HG03135 (cell line): ENCODE results near the gene COG5.

ENCODE experiments used
- ATAC-seq: cut with Tn5 transposase; IDR thresholded peaks from one replicate; pipeline ENCODE4 v1.9.1; 2021; ENCODE audit warnings: mild to moderate bottlenecking, moderate library complexity; ENCODE audit not compliant: unreplicated experiment

Gene COG5

DNA sequence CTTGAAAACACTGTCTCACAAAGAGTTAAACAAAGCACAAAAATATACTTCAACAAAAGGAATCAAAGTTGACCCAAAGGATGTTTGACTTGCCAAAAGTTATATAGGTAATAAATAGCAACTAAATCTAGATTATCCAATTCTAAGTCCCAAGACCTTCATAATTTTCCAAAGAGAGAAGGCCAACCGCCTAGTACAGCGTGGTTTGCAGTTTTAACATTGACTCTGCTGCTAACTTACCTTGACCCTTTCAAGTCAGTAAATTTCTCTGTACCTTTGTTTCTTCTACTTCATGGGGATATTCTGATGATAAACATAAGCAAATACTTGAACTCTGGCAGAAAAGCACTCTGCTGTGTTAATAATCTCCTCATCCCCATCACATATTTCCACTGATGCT, 95.7 kb downstream of the COG5 start:
- ATAC-seq: no peak

DNA sequence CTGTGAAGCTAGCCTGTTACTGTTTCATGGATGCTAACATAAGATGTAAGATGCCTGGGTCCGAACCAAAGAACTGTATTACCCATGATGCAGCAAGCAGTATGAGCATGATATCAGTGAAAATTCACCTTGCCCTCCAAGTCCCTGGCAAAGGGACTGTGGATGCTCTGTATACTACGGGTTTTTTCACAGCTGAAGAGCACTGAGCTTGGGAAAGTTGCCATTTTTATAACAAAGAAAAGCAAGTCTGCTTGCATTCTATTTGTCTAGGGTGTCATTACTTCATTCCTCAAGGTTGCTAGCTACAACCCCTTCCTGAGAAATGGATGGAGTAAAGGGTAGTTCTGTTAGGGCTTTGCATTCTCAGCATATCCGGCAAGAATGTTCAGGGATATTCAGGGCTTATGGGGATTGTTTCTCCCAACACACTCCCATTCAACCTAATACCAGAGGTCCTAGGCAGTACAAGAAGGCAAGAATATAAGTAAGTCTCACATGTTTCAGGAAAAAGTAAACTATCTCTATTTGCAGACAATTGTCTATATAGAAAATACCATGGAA, 99.0 kb downstream of the COG5 start:
- no peak for ATAC-seq

DNA sequence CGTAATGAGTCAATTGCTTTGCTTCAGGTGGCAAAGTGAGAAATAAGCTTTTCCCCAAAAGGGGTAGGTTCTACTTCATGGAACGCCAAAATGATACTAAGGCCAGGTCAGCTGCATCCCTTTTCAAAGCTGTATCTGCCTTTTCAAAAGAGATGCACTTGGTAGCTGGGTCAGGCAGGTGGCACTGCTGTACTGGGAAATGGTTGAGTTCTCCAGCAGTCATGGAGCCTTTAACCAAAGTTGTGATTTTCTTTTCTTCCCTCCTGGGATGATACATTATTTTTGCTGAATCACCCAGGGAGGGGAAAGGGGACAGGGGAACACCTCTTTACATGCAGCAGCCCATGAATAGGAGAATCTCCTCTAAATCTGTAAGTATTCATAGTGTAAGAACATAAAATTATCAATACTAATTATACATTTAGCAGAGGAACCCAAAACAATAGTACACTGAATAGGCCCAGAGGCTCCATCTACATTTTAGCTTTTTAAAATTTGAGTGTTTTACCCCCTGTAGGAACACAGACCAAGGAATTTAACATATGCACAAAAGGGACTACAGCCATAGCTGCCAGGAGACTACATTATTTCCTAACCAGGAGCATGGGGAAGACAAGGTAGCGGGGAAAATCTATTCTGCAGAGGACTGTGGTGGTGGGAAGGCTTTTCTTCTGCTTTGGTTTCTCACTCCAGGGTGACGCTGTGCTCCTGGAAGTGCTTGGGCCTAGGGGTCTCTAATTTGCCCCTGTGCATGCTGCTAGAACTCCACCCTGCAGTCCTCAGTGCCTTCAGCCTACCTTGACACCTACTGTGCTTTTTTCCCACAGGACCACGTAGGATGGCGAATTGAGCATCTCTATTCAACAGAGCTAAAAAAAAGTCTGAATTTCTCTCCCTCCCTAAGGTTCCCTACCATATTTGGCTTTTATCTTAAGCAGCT, 100.3 kb downstream of the COG5 start:
- no peak for ATAC-seq

DNA sequence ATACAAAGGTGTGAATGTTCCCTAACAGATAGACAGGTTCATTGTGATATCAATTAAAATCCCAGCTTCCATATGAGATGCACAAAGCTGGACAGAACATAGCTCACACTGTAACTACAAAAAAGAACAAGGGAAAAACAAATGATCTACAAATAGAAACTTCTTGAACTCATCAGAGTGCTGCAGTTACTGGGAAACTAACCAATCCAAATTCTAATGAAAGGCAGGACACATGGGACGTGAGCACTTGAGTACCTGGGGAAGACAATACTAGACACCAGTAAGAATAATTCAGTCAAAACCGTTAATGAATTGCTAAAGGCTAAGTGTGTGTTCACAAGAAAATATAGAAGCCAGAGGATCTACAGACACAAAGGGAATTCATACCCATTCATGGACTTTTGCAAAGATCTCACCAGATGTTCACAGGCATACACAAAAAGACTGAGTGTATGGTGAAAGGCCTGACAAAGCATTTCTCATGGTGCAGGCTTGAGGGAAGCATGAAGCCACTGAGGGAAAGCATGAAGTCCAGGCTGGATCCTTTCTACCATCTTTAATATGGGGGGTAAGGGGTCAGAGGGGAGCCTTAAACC, 101.7 kb downstream of the COG5 start:
- ATAC-seq: no peak

DNA sequence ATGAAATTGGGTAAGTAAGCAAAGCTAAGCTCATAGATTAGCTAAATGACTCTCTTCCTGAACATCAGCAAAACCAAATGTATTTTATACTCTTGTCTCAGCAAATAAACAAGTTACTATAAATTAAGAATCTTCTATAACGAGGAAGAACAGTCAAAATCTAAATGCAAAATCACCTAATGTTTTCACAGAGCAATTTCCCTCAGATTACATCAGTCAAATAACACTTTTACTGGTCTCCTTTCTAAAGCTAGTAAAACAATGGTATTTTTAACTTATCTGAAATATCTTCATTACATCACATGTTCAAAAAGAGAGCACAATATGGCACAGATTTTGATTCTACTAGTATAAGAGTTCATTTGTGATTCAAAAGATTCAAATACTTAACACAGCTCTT, 110.3 kb downstream of the COG5 start:
- no peak for ATAC-seq

DNA sequence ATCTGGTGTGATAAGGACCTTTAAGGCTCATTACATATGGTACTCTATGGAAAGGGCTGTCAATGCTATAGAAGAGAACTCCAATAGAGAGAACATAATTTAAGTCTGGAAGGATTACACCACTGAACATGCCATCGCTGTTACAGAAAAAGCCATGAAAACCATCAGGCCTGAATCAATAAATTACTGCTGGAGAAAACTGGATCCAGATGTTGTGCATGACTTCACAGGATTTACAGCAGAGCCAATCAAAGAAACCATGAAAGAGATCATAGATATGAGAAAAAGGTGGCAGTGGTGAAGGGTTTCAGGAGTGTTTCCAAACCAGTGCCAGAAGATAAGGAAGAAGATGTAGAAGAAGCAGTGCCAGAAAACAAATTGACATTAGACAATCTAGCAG, 112.8 kb downstream of the COG5 start:
- ATAC-seq: no peak

DNA sequence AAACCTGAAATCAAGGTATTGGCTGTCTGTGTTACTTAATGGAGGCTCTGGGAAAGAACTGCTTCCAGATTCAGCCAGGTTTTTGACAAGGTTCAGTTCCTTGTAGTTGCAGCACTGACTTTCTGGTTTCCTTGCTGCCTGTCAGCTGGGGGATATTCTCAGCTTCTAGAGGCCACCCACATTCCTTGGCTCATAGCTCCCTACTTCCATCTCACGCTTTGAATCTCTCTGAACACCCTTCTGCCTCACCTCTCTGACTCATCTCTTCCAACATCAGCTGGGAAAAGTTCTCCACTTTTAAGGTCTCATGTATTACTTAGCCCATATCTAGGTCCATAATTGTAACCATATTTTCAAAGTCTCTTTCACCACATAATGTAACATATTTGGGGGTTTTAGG, 116.7 kb downstream of the COG5 start:
- ATAC-seq: no peak

DNA sequence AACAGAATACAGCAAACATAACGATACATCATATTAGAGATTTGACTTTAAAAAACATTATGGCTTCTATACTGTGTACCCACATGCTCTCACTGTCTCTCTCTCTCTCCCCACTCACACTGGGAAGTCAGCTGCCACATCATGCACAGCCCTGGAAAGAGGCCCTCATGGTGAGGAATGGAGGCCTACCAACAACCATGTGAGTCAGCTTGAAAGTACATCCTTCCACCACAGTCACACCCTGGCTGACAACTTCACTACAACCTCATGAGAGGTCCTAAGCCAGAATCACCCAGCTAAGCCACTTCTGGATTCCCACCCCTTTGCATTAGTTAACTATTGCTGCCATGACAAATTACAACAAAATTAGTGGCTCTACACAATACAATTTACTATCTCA, 117.2 kb downstream of the COG5 start:
- no peak for ATAC-seq

DNA sequence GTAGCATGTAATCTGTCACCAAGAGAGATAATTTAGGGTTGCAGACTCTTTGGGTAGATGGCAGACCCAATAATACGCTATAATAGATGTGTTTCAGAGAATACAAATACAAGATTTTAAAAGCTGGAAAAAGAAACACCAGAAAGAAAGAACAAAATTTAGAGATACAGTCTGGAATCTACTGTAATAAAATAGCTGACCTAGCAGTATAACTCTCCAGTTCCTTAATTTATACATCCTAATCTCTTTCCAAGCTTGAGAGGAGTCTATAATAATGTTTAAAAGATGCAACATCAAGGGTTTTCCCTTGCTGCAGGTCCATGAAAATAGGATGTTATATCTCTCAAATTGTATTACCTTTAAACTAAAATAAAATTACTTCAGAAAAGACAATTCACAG, 121.0 kb downstream of the COG5 start:
- no peak for ATAC-seq

DNA sequence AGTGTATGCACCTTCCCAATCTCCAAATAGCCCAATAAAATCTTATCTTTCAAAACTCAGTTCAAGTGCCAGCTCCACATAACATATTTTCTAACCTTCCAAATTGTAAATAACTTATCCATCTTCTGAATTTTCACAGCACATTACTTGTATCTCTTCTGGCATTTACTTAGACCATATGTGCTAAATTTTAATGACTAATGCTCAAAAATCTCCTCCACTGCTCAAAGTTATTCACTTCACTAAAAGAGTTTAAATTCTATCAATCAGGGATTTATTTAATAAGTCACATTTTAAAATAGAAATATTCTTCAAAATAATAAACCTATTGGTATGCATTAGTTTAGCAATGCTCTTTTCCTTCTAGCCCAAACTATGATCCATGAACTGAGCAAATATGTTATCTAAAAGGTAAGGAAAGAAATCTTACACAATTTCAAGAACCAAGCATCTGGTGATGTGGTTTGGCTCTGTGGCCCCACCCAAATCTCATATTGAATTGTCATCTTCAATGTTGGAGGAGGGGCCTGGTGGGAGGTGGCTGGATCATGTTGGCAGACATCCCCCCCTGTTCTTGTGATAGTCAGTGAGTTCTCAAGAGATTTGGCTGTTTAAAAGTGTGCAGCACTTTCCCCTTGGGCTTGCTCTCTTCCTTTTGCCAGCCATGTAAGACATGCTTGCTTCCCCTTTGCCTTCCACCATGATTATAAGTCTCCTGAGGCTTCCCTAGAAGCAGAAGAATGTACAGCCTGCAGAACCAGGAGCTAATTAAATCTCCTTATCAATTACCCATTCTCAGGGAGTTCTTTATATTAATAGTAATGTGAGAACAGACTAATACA, 121.9 kb downstream of the COG5 start:
- no peak for ATAC-seq

DNA sequence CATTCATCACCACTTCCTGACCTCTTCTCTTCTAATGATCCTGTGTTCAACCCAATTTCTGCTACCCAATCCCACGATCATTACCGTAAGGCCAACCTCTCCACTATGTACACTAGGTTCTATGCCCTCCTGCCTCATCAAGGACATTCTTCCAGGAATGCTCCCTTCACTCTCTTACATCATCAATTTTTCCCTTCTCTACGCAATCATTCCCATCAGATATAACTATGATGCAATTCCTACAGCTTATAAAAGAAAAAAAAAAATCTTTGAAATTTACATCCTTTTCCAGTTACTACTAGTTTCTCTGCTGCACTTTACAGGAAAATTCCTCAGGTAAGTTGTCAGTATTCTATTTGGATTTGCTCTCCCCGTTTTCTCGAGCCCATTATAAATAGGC, 124.7 kb downstream of the COG5 start:
- ATAC-seq: no peak

DNA sequence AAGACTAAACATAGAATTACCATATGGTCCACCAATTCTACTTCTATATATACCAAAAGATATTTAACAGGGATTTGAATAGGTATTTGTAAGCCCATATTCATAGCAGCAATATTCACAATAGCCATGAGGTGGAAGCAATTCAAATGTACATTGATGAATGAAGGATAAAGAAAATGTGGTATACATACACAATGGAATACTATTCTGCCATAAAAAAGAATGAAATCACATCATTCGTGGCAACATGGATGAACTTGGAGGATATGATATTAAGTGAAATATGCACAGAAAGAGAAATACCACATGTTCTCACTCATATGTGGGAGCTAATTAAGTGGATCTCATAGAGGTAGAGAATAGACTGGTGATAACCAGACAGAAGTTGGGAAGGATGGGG, 128.0 kb downstream of the COG5 start:
- no peak for ATAC-seq

DNA sequence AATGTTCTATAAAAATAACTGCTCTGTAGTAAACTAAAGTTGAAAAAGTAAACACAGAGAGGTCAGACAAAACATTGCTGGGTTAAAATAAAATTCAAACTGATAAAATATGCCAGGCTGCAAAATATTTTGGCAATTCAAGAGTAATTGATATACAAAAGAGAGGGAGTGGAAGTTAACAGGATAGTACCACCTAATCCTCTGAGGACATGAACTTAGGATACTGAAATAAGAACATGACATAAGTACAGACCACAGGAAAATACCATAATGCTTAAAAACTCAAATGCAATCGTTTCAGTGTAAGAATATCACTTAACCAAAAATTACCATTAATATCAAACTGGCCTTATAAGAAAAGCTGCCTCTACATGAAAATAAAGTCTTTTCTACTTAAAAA, 131.5 kb downstream of the COG5 start:
- no peak for ATAC-seq

DNA sequence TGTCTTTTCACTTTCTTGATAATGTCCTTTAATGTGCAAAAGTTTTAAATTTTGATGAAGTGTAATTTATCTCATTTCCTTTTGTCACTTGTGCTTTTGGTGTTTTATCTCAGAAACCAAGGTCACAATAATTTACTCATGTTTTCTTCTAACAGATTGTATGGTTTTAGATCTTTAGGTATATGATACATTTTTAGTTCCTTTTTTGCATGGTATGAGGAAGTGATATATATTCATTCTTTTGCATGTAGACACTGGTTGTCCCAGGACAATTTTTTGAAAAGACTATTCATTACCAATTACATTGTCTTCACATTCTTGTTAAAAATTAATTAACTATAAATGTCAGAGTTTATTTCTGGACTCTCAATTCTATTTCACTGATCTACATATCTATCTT, 133.7 kb downstream of the COG5 start:
- no peak for ATAC-seq

DNA sequence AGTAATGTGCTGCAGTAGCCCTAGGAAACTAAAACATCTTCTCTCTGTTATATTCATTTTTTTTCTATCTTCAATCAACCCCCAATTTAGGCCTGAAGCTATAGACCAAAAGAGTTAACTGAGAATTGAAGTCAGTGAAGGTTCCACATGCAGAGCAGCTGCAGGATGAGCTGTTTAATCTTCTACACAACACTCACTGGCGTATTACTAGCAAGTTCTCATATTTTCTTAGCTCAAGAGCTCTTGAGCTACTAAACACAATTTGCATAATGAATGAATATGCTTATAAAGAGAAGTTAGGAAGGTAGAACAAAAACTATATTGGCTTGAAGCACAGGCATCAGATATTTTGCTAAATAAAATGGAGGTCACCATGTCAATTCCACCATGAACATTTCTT, 135.1 kb downstream of the COG5 start:
- ATAC-seq: no peak

DNA sequence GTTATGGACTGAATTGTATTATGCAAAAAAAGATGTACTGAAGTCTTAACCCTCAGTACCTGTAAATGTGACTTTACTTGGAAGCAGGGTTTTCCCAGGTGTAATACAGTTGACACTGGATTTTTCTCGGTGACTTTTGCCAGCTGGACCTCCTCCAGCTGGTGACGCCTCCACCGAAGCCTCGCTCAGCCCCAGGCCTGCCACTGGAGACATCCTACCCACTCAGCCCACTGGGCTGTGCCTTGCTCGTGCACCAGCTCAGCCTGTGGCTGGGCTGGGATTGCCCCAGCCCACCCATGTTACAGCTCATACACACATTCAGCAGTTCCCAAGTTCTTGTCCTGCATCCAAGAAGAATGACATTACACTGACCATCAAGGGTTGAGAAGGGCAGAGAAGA, 136.3 kb downstream of the COG5 start:
- no peak for ATAC-seq

DNA sequence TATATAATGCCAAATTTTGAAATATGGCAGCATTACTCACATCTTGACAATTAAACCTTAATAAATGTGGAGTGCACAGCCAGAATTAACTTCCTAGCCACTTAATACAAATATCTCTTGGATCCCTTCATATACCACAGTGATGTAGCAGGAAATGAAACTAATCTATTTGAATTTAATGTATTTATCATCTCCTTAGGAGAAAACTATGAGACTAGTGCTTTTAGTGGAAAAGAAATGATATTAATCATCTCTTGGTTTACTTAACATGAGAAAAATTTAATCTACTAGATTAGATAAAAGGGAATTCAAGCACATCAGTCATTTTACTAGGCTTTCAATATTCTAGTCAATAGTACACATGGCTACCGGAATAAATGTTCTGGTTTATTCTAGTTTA, 149.5 kb downstream of the COG5 start:
- no peak for ATAC-seq

DNA sequence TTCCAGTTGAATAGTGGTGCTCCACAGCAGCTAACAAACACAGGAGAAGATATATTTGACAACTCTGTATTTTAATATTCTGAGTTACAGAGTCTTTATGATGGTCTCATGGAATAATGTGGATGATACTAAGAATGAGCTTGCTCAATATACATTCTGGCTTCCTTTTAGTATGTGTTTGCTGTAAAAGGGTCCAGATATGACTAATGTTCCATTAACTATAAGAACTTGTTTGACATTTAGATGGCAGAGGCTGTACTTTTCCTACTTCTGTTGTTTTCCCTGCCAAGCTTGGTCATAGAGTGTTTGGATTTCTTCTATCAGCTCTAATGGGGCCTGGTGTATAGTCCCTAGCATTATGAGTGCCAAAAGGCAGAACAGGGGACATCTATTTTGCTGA, 155.4 kb downstream of the COG5 start:
- ATAC-seq: no peak

DNA sequence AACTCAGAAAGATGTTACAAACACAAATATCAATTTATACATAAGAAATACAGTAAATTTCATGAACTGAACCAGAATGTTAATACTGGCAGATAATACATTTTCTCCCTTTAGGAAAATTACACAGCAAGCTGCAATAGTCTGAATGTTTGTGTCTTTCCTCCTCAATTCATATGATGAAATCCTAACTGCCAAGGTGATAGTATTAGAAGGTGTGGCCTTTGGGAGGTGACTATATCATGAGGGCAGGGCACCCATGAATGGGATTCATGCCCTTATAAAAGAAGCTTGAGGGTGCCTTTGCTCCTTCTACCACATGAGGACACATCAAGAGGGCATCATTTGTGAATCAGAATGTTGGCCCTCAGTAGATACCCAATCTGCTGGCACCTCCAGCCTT, 158.2 kb downstream of the COG5 start:
- no peak for ATAC-seq

DNA sequence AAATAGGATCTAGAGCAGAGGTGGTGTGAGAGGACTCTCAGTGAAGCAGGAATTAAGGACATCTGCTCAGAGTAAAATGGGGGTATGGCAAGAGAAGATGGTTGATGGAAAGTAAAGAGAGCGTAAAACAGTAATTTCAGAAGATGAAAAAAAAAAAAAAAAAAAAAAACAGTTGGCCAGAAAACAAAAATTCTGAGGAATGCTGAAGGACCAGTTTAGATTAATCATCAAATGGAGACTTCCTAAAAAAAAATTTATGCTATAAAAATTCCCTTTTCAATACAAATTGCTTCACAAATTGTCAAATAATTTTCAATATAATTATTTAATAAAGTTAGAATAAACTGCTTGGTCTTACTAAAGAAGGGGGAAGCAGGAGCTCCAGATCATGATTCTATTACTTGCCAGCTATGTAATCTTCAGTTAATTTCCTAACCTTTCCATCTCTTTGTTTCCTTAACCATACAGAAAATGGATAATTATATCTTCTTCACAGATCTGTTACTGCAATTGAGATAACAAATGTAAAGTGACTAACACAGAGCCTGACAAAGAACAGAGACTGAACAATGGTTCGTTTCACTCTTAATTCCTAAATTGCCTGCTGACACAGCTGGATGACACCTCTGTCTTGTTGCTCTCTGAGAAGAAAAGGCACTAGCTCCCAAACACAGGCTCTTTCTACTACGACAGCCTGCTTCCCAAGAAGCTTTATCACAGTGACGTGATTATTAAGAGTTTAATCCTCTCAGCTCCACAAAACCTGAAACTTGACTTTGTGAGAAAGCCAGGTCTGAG, 158.8 kb downstream of the COG5 start:
- no peak for ATAC-seq

DNA sequence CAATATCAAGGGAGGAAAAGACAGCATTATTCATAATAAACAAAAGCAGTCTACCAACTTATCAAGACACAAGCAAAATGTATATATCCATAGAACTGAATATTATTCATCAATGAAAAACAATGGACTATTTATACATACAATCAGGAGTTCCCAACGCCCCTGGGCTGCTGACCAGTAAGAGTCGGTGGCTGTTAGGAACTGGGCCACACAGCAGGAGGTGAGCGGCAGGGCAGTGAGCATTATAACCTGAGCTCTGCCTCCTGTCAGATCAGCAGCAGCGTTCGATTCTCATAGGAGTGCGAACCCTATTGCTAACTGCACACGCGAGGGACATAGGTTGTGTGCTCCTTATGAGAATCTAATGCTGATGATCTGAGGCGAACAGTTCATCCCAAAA, 165.6 kb downstream of the COG5 start:
- ATAC-seq: no peak
